IMR-90 (cell line): ENCODE data around the gene MAPK13. TPM values are rescaled to one million over a fixed set of nuclear protein-coding genes. Genes with fewer than 3 reads are reported as not detected.

Source experiments
- ATAC-seq: fragments of 200-7000 bp; cut with Tn5 transposase; 2 replicates; pipeline ENCODE4 v1.9.1; 2020; ENCODE audit warnings: low read depth, mild to moderate bottlenecking, moderate library complexity
- BruUV-seq: library from RNA; stranded (reverse); fragments of 400-500 nt; replicated peaks from 2 replicates; lab custom pipeline; 2021; lab: Mats Ljungman, UMichigan
- CTCF ChIA-PET: fragments of 300-600 bp; formaldehyde crosslinking; extraction: SDS; loops from one replicate; lab custom pipeline; 2021; ENCODE audit warnings: antibody characterized with exemption; lab: Yijun Ruan, JAX
- POLR2A ChIA-PET: fragments of 300-600 bp; sonication (Branson Sonifier 250); formaldehyde crosslinking; loops from one replicate; lab custom pipeline; 2022; ENCODE audit warnings: antibody characterized with exemption; ENCODE audit not compliant: unreplicated experiment; lab: Charles Lee
- DNase-seq: peaks from one replicate; pipeline ENCODE4 v3.0.0; 2013
- H2AFZ ChIP-seq: replicated peaks from 2 replicates; pipeline ENCODE3; 2013; ENCODE audit warnings: low read length, mild to moderate bottlenecking; ENCODE audit not compliant: poor library complexity
- H2AK5ac ChIP-seq: 2 replicates; pipeline ENCODE4 v1.6.1; 2013; ENCODE audit warnings: low read depth, low read length, inconsistent platforms
- H2AK9ac ChIP-seq: replicated peaks from 2 replicates; pipeline ENCODE3; 2013; ENCODE audit warnings: mild to moderate bottlenecking, low read depth, low read length, moderate library complexity; ENCODE audit not compliant: poor library complexity
- H2BK120ac ChIP-seq: 2 replicates; pipeline ENCODE4 v1.6.1; 2013; ENCODE audit warnings: low read depth, low read length, inconsistent platforms
- H2BK15ac ChIP-seq: 3 replicates; pipeline ENCODE4 v1.6.1; 2013; ENCODE audit warnings: low read depth, low read length, inconsistent platforms
- H2BK20ac ChIP-seq: 2 replicates; pipeline ENCODE4 v1.6.1; 2013; ENCODE audit warnings: low read depth, mild to moderate bottlenecking, inconsistent platforms, low read length, moderate library complexity
- H2BK5ac ChIP-seq: 2 replicates; pipeline ENCODE4 v1.6.1; 2013; ENCODE audit warnings: mild to moderate bottlenecking, low read depth, low read length, inconsistent platforms; ENCODE audit not compliant: poor library complexity, severe bottlenecking
- H3K14ac ChIP-seq: replicated peaks from 2 replicates; pipeline ENCODE4 v1.6.1; 2013; ENCODE audit warnings: low read depth, low read length, inconsistent platforms
- H3K18ac ChIP-seq: 2 replicates; pipeline ENCODE4 v1.6.1; 2013; ENCODE audit warnings: low read depth, low read length, control low read depth
- H3K23ac ChIP-seq: 2 replicates; pipeline ENCODE4 v1.6.1; 2013; ENCODE audit warnings: low read depth, low read length, inconsistent platforms
- H3K27ac ChIP-seq: 2 replicates; pipeline ENCODE4 v1.5.1; 2013; ENCODE audit warnings: mild to moderate bottlenecking, control low read depth, low read length; ENCODE audit not compliant: insufficient read depth
- H3K27me3 ChIP-seq: 2 replicates; pipeline ENCODE4 v1.6.1; 2013; ENCODE audit warnings: low read length; ENCODE audit not compliant: control insufficient read depth, insufficient read depth
- H3K36me3 ChIP-seq: 2 replicates; pipeline ENCODE4 v1.6.1; 2013; ENCODE audit warnings: low read length, mixed read lengths; ENCODE audit not compliant: control insufficient read depth, insufficient read depth
- H3K4ac ChIP-seq: 2 replicates; pipeline ENCODE4 v1.6.1; 2013; ENCODE audit warnings: low read depth, low read length, inconsistent platforms
- H3K4me1 ChIP-seq: 2 replicates; pipeline ENCODE4 v1.6.1; 2013; ENCODE audit warnings: low read length, mixed read lengths; ENCODE audit not compliant: control insufficient read depth, insufficient read depth
- H3K4me2 ChIP-seq: 2 replicates; pipeline ENCODE4 v1.6.1; 2013; ENCODE audit warnings: low read depth, mild to moderate bottlenecking, control low read depth, low read length, moderate library complexity
- H3K4me3 ChIP-seq: 2 replicates; pipeline ENCODE4 v1.5.1; 2013; ENCODE audit warnings: low read depth, mild to moderate bottlenecking, control low read depth, low read length, moderate library complexity; ENCODE audit not compliant: insufficient read depth
- H3K56ac ChIP-seq: 2 replicates; pipeline ENCODE4 v1.6.1; 2013; ENCODE audit warnings: low read length, inconsistent platforms; ENCODE audit not compliant: insufficient read depth; ENCODE audit errors: extremely low read depth
- H3K79me1 ChIP-seq, 2 experiments: 2 replicates each; pipeline ENCODE4 v1.6.1; 2013; ENCODE audit warnings: low read length in 2 of 2, inconsistent platforms in 1 of 2, low read depth in 1 of 2
- H3K9ac ChIP-seq: 2 replicates; pipeline ENCODE4 v1.6.1; 2013; ENCODE audit warnings: low read depth, low read length, control low read depth
- H3K9me1 ChIP-seq: 2 replicates; pipeline ENCODE4 v1.6.1; 2013; ENCODE audit warnings: low read length, inconsistent platforms; ENCODE audit not compliant: insufficient read depth
- H3K9me3 ChIP-seq: 2 replicates; pipeline ENCODE4 v1.6.1; 2013; ENCODE audit warnings: low read length; ENCODE audit not compliant: control insufficient read depth, insufficient read depth
- H4K20me1 ChIP-seq: 2 replicates; pipeline ENCODE4 v1.6.1; 2013; ENCODE audit warnings: low read length, inconsistent platforms; ENCODE audit not compliant: insufficient read depth
- H4K5ac ChIP-seq: 2 replicates; pipeline ENCODE4 v1.6.1; 2013; ENCODE audit warnings: mild to moderate bottlenecking, low read depth, low read length, control low read depth
- H4K8ac ChIP-seq, 2 experiments: 2 replicates each; pipeline ENCODE4 v1.6.1; 2013; ENCODE audit warnings: low read depth in 2 of 2, low read length in 2 of 2, control low read depth in 1 of 2, inconsistent platforms in 1 of 2
- H4K91ac ChIP-seq: 2 replicates; pipeline ENCODE4 v1.6.1; 2013; ENCODE audit warnings: low read depth, low read length, inconsistent platforms; ENCODE audit not compliant: insufficient read depth
- CEBPB ChIP-seq: IDR thresholded peaks from 2 replicates; pipeline ENCODE4 v1.6.1; 2012; ENCODE audit warnings: low read depth, low read length, improper control_type of control experiment
- CTCF ChIP-seq: conservative IDR thresholded peaks from 2 replicates; pipeline ENCODE4 v1.5.1; 2012; ENCODE audit warnings: mild to moderate bottlenecking, low read depth, low read length, improper control_type of control experiment
- ELK1 ChIP-seq: fragments of 150-350 bp; IDR thresholded peaks from 2 replicates; pipeline ENCODE4 v1.6.1; 2016; ENCODE audit warnings: low read depth, mild to moderate bottlenecking, low read length, moderate library complexity, borderline replicate concordance
- FOS ChIP-seq: fragments of 150-350 bp; IDR thresholded peaks from 2 replicates; pipeline ENCODE4 v1.6.1; 2016; ENCODE audit warnings: low read depth, low read length
- MAZ ChIP-seq: IDR thresholded peaks from 2 replicates; pipeline ENCODE4 v1.6.1; 2012; ENCODE audit warnings: low read depth, mild to moderate bottlenecking, low read length, improper control_type of control experiment, moderate library complexity, borderline replicate concordance
- NFE2L2 ChIP-seq: fragments of 150-350 bp; IDR thresholded peaks from 2 replicates; pipeline ENCODE4 v1.6.1; 2016; ENCODE audit warnings: low read depth, mild to moderate bottlenecking, low read length
- RAD21 ChIP-seq: IDR thresholded peaks from 2 replicates; pipeline ENCODE4 v1.6.1; 2012; ENCODE audit warnings: low read length, improper control_type of control experiment
- RCOR1 ChIP-seq: IDR thresholded peaks from 2 replicates; pipeline ENCODE4 v1.6.1; 2012; ENCODE audit warnings: mild to moderate bottlenecking, low read length, improper control_type of control experiment; ENCODE audit not compliant: insufficient replicate concordance
- SMC3 ChIP-seq: fragments of 150-350 bp; IDR thresholded peaks from 2 replicates; pipeline ENCODE4 v1.6.1; 2016; ENCODE audit warnings: low read depth, mild to moderate bottlenecking, antibody characterized with exemption, low read length, moderate library complexity
- WGBS, 2 experiments: methylation state at CpG; one replicate each; pipeline versions ENCODE4 v1.1.5 to v1.1.7; 2013; ENCODE audit warnings: missing lambda C conversion rate in 2 of 2; ENCODE audit not compliant: insufficient read length in 1 of 2; ENCODE audit errors: extremely low coverage in 2 of 2; 5-methylcytosine and 5-hydroxymethylcytosine counted together
- dilution Hi-C: fragments of 300-500 bp; cut with HindIII; formaldehyde crosslinking; loops from one replicate; pipeline ENCODE4 v1.14.3; 2018; ENCODE audit warnings: low sequenced_read_pairs; ENCODE audit not compliant: unreplicated experiment
- in situ Hi-C: fragments of 300-500 bp; cut with MboI; formaldehyde crosslinking; loops from 3 replicates; pipeline ENCODE4 v1.14.3; 2019; ENCODE audit warnings: low sequenced_read_pairs, inconsistent platforms, mixed read lengths
- intact Hi-C: fragments of 100-400 bp; cut with micrococcal nuclease; formaldehyde crosslinking; loops from 2 replicates; pipeline ENCODE4 v1.10.0; 2022
- polyA plus RNA-seq, 3 experiments: library from polyadenylated mRNA; depleted of rRNA; stranded (reverse); fragments of >200 nt; gene quantifications; 2 replicates each; pipeline ENCODE4 v1.2.3, GENCODE V29; 2012; ENCODE audit warnings: low replicate concordance in 1 of 3
- total RNA-seq: library from RNA; depleted of rRNA; stranded (reverse); fragments of >200 nt; gene quantifications from 2 replicates; pipeline ENCODE4 v1.2.3, GENCODE V29; 2012

Gene MAPK13
- total and polyA plus RNA-seq, 2 of the 4 experiments (the other 2 are of a cell fraction), result 2.0 to 2.9 TPM

GRCh38 chr6:36123270-36124139, 6.8 kb upstream of the MAPK13 start:
- H2AFZ ChIP-seq, result peak overlapping the region; percentile 77
- H3K4ac ChIP-seq, result peak overlapping the region; percentile 68; the same call in 1 of the 2 replicates
- 100% methylated on average over 1 of the region's 10 CpGs; no CpG with 5 or more reads in 1 of the 2 experiments for WGBS, 2 experiments

More at GRCh38 chr6:36123270-36124139, 6.8 kb upstream of the MAPK13 start:
- in situ Hi-C loops, result loop anchor here (5.0 kb wide), 1 partner anchor 79 kb away; no protein-coding TSS in a partner anchor
- no peak overlapping the region for H3K27ac ChIP-seq
- no peak overlapping the region for H3K18ac ChIP-seq
- no peak overlapping the region for H3K9ac ChIP-seq
- ChIA-PET POLR2A (interaction anchor here (0.6 kb wide), 1 partner anchor 1130 kb away, joined by 8 read pairs; no protein-coding TSS in a partner anchor), CTCF (interaction anchor here (1.0 kb wide), 1 partner anchor 217 kb away, joined by 3 read pairs; no protein-coding TSS in a partner anchor)
- peaks cover 27% of the 10 kb centered on the region for H3K9me1 ChIP-seq
- H4K8ac ChIP-seq, result peak overlapping the region in 1 of 2 experiments; percentile 41; a peak in 1 of 4 replicates
- H2BK120ac ChIP-seq, result peak overlapping the region; percentile 13; the same call in 1 of the 2 replicates
- DNase-seq (peak; percentile 69), ATAC-seq (peak; percentile 83)
- H3K4me3 ChIP-seq, result no peak overlapping the region
- H3K9me3 ChIP-seq, result no peaks in the 10 kb centered on the region
- no peak overlapping the region; the same call in 1 of the 2 replicates for H4K91ac ChIP-seq
- peak; percentile 92 for TF ChIP-seq MAZ
- peak; percentile 78 for TF ChIP-seq RAD21
- TF ChIP-seq RCOR1, result no peak
- TF ChIP-seq SMC3, result peak; percentile 86
- no peak for TF ChIP-seq FOS
- peak; percentile 81 for TF ChIP-seq CTCF
- TF ChIP-seq ELK1, result no peak
- no peak for TF ChIP-seq CEBPB
- TF ChIP-seq NFE2L2, result no peak
- H2BK15ac ChIP-seq, result peak overlapping the region; percentile 24; the same call in 2 of the 3 replicates
- no peak overlapping the region for H2BK20ac ChIP-seq
- H3K23ac ChIP-seq, result 0 out of 2 replicates have a peak overlapping the region, but pooled peaks have one; percentile 20
- no peaks in the 10 kb centered on the region for H3K36me3 ChIP-seq
- H2AK9ac ChIP-seq, result peak overlapping the region; percentile 75
- H2AK5ac ChIP-seq, result peak overlapping the region; percentile 63; the same call in 1 of the 2 replicates
- intact Hi-C loops, result loop anchor here (1.0 to 2.0 kb wide), 2 partner anchors 73 to 237 kb away; partner anchors contain the start of gene BRPF3
- no peak overlapping the region for H3K4me2 ChIP-seq
- H3K56ac ChIP-seq, result no peak overlapping the region
- H4K5ac ChIP-seq, result peak overlapping the region; percentile 57; the same call in 1 of the 2 replicates
- H3K27me3 ChIP-seq, result no peaks in the 10 kb centered on the region
- H2BK5ac ChIP-seq, result no peak overlapping the region
- H3K4me1 ChIP-seq, result peaks cover 22% of the 10 kb centered on the region
- no peak overlapping the region for H3K14ac ChIP-seq
- no peaks in the 10 kb centered on the region for H4K20me1 ChIP-seq
- no TSS peak for BruUV-seq
- dilution Hi-C loops, result no loop called here
- H3K79me1 ChIP-seq, result peaks cover 0 to 10% of the 10 kb centered on the region in 2 experiments; a peak in 1 of 4 replicates
